ENCODE measurements around the gene TIMM50. TPM values are rescaled to one million over a fixed set of nuclear protein-coding genes. Genes with fewer than 3 reads are reported as not detected.
A peak's percentile ranks its signal among the peaks of the same experiment; 100 is the strongest.

The TIMM50 gene
- total and polyA plus RNA-seq, 5 donors from 2014 or later: 35.4 to 47.4 (median 40.8) TPM

DNA sequence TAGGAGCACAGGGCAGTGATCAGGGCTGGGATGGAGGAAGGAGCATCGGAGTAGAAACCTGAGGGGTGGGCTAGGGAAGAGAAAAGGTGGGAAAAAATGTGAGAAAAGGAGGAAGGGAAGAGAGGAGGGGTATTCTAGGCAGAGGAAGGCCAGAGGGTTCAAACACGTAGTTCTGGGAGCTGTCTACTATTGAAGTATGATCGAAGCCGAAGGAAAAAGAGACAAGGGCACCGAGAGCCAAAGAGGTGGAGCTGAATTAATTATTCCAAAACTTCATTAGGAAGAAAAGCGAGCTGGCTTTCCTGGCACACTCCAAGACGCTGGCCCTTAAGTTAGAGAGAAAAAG is 25.9 kb downstream of the TIMM50 start:
- Histone ChIP-seq H3K9me3 (ENCODE audit: control insufficient read depth in 2 of 2, low read length in 2 of 2) (no peaks in the 10 kb centered on the region), H3K4me3 (ENCODE audit: low read depth, low read length) (no peak overlapping the region), H3K4me1 (ENCODE audit: control insufficient read depth, insufficient read depth, low read length, poor library complexity, severe bottlenecking) (peaks cover 19% of the 10 kb centered on the region), H3K36me3 (ENCODE audit: control insufficient read depth, insufficient read depth, low read length) (no peaks in the 10 kb centered on the region), H3K27me3 (ENCODE audit: control insufficient read depth, insufficient read depth, low read length) (peaks cover 3% of the 10 kb centered on the region), H3K27ac (ENCODE audit: insufficient read depth, low read length, poor library complexity, severe bottlenecking) (no peak overlapping the region)
- Mint-ChIP-seq H3K4me1 (peaks cover 0 to 26% (median 17%) of the 10 kb centered on the region in 4 donors), H3K27ac (peak overlapping the region in 1 of 3 donors; percentile 90), H3K27me3 (peaks cover 70% of the 10 kb centered on the region), H3K9me3 (peaks cover 0 to 5% (median 0%) of the 10 kb centered on the region in 7 donors), H3K36me3 (peaks cover 4% of the 10 kb centered on the region), H3K4me3 (peak overlapping the region in 3 of 4 donors; percentile 57 to 80 (median 77))
- ATAC-seq (ENCODE audit: low read depth in 2 of 2) (no peak), DNase-seq (no peak)

DNA sequence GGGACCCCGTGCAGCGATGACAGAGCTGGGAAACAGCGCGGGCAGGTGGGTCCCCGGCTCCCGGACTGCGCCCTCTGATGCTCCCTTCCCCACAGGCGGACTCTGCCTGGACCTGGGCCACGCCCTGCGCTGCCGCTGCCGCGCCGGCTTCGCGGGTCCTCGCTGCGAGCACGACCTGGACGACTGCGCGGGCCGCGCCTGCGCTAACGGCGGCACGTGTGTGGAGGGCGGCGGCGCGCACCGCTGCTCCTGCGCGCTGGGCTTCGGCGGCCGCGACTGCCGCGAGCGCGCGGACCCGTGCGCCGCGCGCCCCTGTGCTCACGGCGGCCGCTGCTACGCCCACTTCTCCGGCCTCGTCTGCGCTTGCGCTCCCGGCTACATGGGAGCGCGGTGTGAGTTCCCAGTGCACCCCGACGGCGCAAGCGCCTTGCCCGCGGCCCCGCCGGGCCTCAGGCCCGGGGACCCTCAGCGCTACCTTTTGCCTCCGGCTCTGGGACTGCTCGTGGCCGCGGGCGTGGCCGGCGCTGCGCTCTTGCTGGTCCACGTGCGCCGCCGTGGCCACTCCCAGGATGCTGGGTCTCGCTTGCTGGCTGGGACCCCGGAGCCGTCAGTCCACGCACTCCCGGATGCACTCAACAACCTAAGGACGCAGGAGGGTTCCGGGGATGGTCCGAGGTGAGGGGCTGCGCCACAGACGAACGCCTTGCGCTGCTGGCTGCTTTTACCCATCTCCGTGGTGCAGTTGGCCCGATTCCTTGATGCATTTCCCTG is 26.5 kb downstream of the TIMM50 start:
- Mint-ChIP-seq H3K9me3 (peaks cover 0 to 5% (median 0%) of the 10 kb centered on the region in 7 donors), H3K4me1 (peaks cover 0 to 26% (median 17%) of the 10 kb centered on the region in 4 donors), H3K36me3 (peaks cover 4% of the 10 kb centered on the region), H3K27ac (no peak overlapping the region), H3K4me3 (peak overlapping the region in 3 of 4 donors; percentile 43 to 77 (median 71)), H3K27me3 (peaks cover 67% of the 10 kb centered on the region)
- Histone ChIP-seq H3K27me3 (ENCODE audit: control insufficient read depth, insufficient read depth, low read length) (peaks cover 2% of the 10 kb centered on the region), H3K36me3 (ENCODE audit: control insufficient read depth, insufficient read depth, low read length) (no peaks in the 10 kb centered on the region), H3K9me3 (ENCODE audit: control insufficient read depth in 2 of 2, low read length in 2 of 2) (no peaks in the 10 kb centered on the region), H3K4me1 (ENCODE audit: control insufficient read depth, insufficient read depth, low read length, poor library complexity, severe bottlenecking) (peaks cover 19% of the 10 kb centered on the region), H3K27ac (ENCODE audit: insufficient read depth, low read length, poor library complexity, severe bottlenecking) (no peak overlapping the region), H3K4me3 (ENCODE audit: low read depth, low read length) (no peak overlapping the region)
- DNase-seq: peak in 2 of 3 donors; percentile 8 to 61
- ATAC-seq (ENCODE audit: low read depth in 2 of 2): peak; percentile 18 to 30

DNA sequence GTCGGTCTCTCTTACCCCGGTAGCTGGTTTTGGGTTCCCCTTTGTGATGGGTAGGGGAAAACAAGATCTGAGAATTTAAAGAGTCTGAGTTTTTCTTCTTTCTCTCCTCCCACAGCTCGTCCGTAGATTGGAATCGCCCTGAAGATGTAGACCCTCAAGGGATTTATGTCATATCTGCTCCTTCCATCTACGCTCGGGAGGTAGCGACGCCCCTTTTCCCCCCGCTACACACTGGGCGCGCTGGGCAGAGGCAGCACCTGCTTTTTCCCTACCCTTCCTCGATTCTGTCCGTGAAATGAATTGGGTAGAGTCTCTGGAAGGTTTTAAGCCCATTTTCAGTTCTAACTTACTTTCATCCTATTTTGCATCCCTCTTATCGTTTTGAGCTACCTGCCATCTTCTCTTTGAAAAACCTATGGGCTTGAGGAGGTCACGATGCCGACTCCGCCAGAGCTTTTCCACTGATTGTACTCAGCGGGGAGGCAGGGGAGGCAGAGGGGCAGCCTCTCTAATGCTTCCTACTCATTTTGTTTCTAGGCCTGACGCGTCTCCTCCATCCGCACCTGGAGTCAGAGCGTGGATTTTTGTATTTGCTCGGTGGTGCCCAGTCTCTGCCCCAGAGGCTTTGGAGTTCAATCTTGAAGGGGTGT is 27.2 kb downstream of the TIMM50 start:
- no peak overlapping the region for H3K4me3 ChIP-seq (ENCODE audit: low read depth, low read length)
- H3K27ac Mint-ChIP-seq: no peak overlapping the region
- peaks cover 72% of the 10 kb centered on the region for H3K27me3 Mint-ChIP-seq

DNA sequence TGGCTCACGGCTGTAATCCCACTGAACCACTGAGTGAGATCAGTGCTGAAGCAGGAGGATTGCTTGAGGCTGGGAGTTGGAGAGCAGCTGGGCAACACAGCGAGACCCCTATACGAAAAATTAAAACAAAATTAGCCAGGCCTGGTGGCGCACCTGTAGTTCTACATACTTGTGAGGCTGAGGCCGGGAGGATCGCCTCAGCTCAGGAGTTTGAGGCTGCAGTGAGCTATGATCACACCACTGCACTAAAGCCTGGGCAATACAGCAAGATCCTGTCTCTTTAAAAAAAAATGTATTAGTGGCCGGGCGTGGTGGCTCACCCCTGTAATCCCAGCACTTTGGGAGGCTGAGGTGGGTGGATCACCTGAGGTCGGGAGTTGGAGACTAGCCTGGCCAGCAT is 28.0 kb downstream of the TIMM50 start:
- Histone ChIP-seq H3K36me3 (ENCODE audit: control insufficient read depth, insufficient read depth, low read length) (no peaks in the 10 kb centered on the region), H3K4me3 (ENCODE audit: low read depth, low read length) (no peak overlapping the region), H3K4me1 (ENCODE audit: control insufficient read depth, insufficient read depth, low read length, poor library complexity, severe bottlenecking) (peaks cover 12% of the 10 kb centered on the region), H3K27ac (ENCODE audit: insufficient read depth, low read length, poor library complexity, severe bottlenecking) (no peak overlapping the region), H3K27me3 (ENCODE audit: control insufficient read depth, insufficient read depth, low read length) (peaks cover 3% of the 10 kb centered on the region), H3K9me3 (ENCODE audit: control insufficient read depth in 2 of 2, low read length in 2 of 2) (no peaks in the 10 kb centered on the region)
- Mint-ChIP-seq H3K4me3 (peak overlapping the region in 1 of 4 donors; percentile 35), H3K27ac (no peak overlapping the region), H3K4me1 (peaks cover 0 to 19% (median 12%) of the 10 kb centered on the region in 4 donors), H3K9me3 (peaks cover 0 to 5% (median 0%) of the 10 kb centered on the region in 7 donors), H3K36me3 (peaks cover 4% of the 10 kb centered on the region), H3K27me3 (peaks cover 74% of the 10 kb centered on the region)
- ATAC-seq (ENCODE audit: low read depth in 2 of 2): no peak
- DNase-seq: no peak

More for the DNA sequence above, 27.2 kb downstream of the TIMM50 start:
- Histone ChIP-seq H3K36me3 (ENCODE audit: control insufficient read depth, insufficient read depth, low read length) (no peaks in the 10 kb centered on the region), H3K9me3 (ENCODE audit: control insufficient read depth in 2 of 2, low read length in 2 of 2) (no peaks in the 10 kb centered on the region), H3K4me1 (ENCODE audit: control insufficient read depth, insufficient read depth, low read length, poor library complexity, severe bottlenecking) (peaks cover 15% of the 10 kb centered on the region), H3K27me3 (ENCODE audit: control insufficient read depth, insufficient read depth, low read length) (peaks cover 2% of the 10 kb centered on the region), H3K27ac (ENCODE audit: insufficient read depth, low read length, poor library complexity, severe bottlenecking) (no peak overlapping the region)
- Mint-ChIP-seq H3K4me1 (peaks cover 0 to 26% (median 17%) of the 10 kb centered on the region in 4 donors), H3K9me3 (peaks cover 0 to 5% (median 0%) of the 10 kb centered on the region in 7 donors), H3K4me3 (peak overlapping the region in 3 of 4 donors; percentile 71 to 76 (median 73)), H3K36me3 (peaks cover 4% of the 10 kb centered on the region)
- DNase-seq (no peak), ATAC-seq (ENCODE audit: low read depth in 2 of 2) (no peak)

DNA sequence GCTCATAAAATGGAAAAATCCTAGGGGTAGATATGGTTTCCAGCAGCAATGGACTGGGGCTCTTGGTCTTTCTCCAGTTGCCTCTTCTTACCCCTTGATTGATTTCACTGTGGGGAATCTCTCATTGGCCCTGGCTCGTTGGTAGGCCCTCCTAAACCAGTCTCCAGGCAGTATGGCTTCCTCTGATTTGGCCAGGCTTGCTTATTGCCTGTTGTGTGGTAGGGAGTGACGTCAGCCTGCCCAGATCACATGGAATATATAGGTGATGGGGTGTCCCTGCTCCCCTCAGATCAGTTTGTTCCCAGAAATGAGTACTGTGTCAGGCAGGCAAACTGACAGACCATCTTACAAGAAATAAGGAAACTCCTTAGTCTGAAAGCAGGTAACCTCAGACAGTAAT is 28.6 kb downstream of the TIMM50 start:
- peaks cover 8% of the 10 kb centered on the region for H3K27me3 ChIP-seq (ENCODE audit: control insufficient read depth, insufficient read depth, low read length)
- peaks cover 74% of the 10 kb centered on the region for H3K27me3 Mint-ChIP-seq

DNA sequence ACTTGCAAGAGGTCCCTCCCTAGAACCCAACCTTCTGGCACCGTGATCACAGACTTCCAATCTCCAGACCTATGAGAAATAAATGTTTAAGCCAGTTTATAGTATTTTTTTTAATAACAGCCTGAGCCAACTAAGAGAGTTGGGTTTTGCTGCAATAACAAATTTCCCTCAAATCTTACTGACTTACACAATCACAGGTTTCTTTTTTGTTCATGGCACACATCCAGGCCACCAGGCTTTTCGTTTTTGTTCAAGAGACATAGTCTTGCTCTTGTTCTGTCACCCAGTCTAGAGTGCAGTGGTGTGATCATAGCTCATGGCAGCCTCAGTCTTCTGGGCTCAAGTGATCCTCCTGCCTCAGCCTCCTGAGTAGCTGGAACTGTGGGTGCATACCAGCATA is 32.4 kb downstream of the TIMM50 start:
- Mint-ChIP-seq H3K9me3 (peaks cover 0 to 3% (median 2%) of the 10 kb centered on the region in 7 donors), H3K27me3 (peaks cover 70% of the 10 kb centered on the region), H3K4me1 (peaks cover 0 to 19% (median 8%) of the 10 kb centered on the region in 4 donors), H3K27ac (no peak overlapping the region), H3K4me3 (peak overlapping the region in 1 of 4 donors; percentile 51), H3K36me3 (peaks cover 9% of the 10 kb centered on the region)
- no peaks in the 10 kb centered on the region for H3K36me3 ChIP-seq (ENCODE audit: control insufficient read depth, insufficient read depth, low read length)
- DNase-seq (no peak), ATAC-seq (ENCODE audit: low read depth in 2 of 2) (no peak)
- no peaks in the 10 kb centered on the region for H3K9me3 ChIP-seq (ENCODE audit: control insufficient read depth in 2 of 2, low read length in 2 of 2)
- H3K27me3 ChIP-seq (ENCODE audit: control insufficient read depth, insufficient read depth, low read length): peaks cover 14% of the 10 kb centered on the region
- H3K4me1 ChIP-seq (ENCODE audit: control insufficient read depth, insufficient read depth, low read length, poor library complexity, severe bottlenecking): peaks cover 16% of the 10 kb centered on the region
- H3K4me3 ChIP-seq (ENCODE audit: low read depth, low read length): no peak overlapping the region
- H3K27ac ChIP-seq (ENCODE audit: insufficient read depth, low read length, poor library complexity, severe bottlenecking): no peak overlapping the region

More for the DNA sequence above, 28.6 kb downstream of the TIMM50 start:
- ATAC-seq (ENCODE audit: low read depth in 2 of 2) (no peak), DNase-seq (no peak)
- H3K4me3 ChIP-seq (ENCODE audit: low read depth, low read length): no peak overlapping the region
- peaks cover 0 to 5% (median 0%) of the 10 kb centered on the region in 7 donors for H3K9me3 Mint-ChIP-seq
- peaks cover 4% of the 10 kb centered on the region for H3K36me3 Mint-ChIP-seq
- peaks cover 12% of the 10 kb centered on the region for H3K4me1 ChIP-seq (ENCODE audit: control insufficient read depth, insufficient read depth, low read length, poor library complexity, severe bottlenecking)
- H3K36me3 ChIP-seq (ENCODE audit: control insufficient read depth, insufficient read depth, low read length): no peaks in the 10 kb centered on the region
- H3K4me1 Mint-ChIP-seq: peaks cover 0 to 18% (median 9%) of the 10 kb centered on the region in 4 donors
- no peak overlapping the region for H3K4me3 Mint-ChIP-seq
- H3K9me3 ChIP-seq (ENCODE audit: control insufficient read depth in 2 of 2, low read length in 2 of 2): no peaks in the 10 kb centered on the region
- no peak overlapping the region for H3K27ac Mint-ChIP-seq
- H3K27ac ChIP-seq (ENCODE audit: insufficient read depth, low read length, poor library complexity, severe bottlenecking): no peak overlapping the region

DNA sequence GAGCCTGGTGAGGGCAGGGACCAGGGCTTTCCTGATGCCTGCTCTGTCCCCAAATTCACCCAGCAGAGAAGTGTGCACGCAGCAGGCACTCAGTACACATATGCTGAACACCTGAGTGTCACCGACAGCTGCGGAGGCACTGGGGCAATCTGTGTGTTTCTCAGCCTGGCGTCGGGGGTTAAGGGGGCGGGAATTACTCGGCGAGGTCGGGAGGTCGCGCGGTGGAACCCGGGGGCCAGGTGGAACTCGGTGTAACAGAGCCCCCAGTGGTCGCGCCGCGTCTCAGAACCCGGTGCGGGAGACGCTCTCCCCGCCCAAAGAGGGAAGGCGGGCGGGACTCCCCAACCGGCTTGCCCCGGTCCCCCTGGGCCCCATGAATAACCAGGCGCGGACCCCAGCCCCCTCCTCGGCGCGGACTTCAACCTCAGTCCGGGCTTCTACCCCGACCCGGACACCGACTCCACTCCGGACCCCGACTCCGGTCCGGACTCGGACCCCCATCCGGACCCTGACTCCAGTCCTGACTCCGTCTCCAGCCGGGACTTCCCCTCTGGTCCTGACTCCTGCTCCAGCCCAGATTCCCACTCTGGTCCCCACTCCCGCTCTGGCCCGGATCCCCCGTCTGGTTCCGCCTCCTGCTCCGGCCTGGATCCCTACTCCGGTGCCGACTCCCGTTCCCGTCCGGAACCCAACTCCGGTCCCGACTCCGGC is 34.4 kb downstream of the TIMM50 start, which contains the start of gene SELENOV:
TSS of gene SELENOV (plus strand) at position 300 of the 711 bp plus-strand sequence. CDS start at position 374, 74 bp downstream.
- peaks cover 9% of the 10 kb centered on the region for H3K36me3 Mint-ChIP-seq
- ATAC-seq (ENCODE audit: low read depth in 2 of 2): peak; percentile 44 to 60
- peaks cover 49% of the 10 kb centered on the region for H3K27me3 Mint-ChIP-seq
- Histone ChIP-seq H3K4me1 (ENCODE audit: control insufficient read depth, insufficient read depth, low read length, poor library complexity, severe bottlenecking) (peaks cover 16% of the 10 kb centered on the region), H3K4me3 (ENCODE audit: low read depth, low read length) (no peak within 1 kb of the TSS), H3K9me3 (ENCODE audit: control insufficient read depth in 2 of 2, low read length in 2 of 2) (no peaks in the 10 kb centered on the region), H3K27me3 (ENCODE audit: control insufficient read depth, insufficient read depth, low read length) (peaks cover 14% of the 10 kb centered on the region), H3K36me3 (ENCODE audit: control insufficient read depth, insufficient read depth, low read length) (no peaks in the 10 kb centered on the region), H3K27ac (ENCODE audit: insufficient read depth, low read length, poor library complexity, severe bottlenecking) (no peak within 1 kb of the TSS)
- peaks cover 0 to 3% (median under 1%) of the 10 kb centered on the region in 7 donors for H3K9me3 Mint-ChIP-seq
- DNase-seq: no peak
- H3K4me3 Mint-ChIP-seq: peak within 1 kb of the TSS; percentile 32 to 84 (median 66)
- peaks cover 0 to 17% (median 7%) of the 10 kb centered on the region in 4 donors for H3K4me1 Mint-ChIP-seq
- H3K27ac Mint-ChIP-seq: peak within 1 kb of the TSS in 1 of 3 donors; percentile 66

All from CD4-positive, CD25-positive, alpha-beta regulatory T cell (primary cell).